B cell (primary cell): ENCODE results near the gene ZNF320. TPM values are rescaled to one million over a fixed set of nuclear protein-coding genes. Genes with fewer than 3 reads are reported as not detected.
A peak's percentile ranks its signal among the peaks of the same experiment; 100 is the strongest.
"Not testable (repeated sequence)": the region's sequence is repeated elsewhere in the genome, so short reads cannot be mapped to it uniquely, and the experiment has no call there.

Experiments
- ATAC-seq: fragments of 200-7000 bp; cut with Tn5 transposase; one replicate; pipeline ENCODE4 v1.10.0; 2021; ENCODE audit warnings: low read depth, mild to moderate bottlenecking, moderate number of reproducible peaks, moderate library complexity
- CTCF ChIA-PET: fragments of 350-600 bp; sonication (Branson Sonifier 250); formaldehyde crosslinking; loops from one replicate; lab custom pipeline; 2021; ENCODE audit warnings: antibody characterized with exemption, inconsistent platforms; lab: Charles Lee
- POLR2A ChIA-PET: fragments of 350-600 bp; sonication (Branson Sonifier 250); formaldehyde crosslinking; loops from one replicate; lab custom pipeline; 2021; ENCODE audit warnings: antibody characterized with exemption; lab: Charles Lee
- DNase-seq: peaks from one replicate; pipeline ENCODE4 v3.0.0; 2013
- H2AFZ ChIP-seq: 2 replicates; pipeline ENCODE4 v1.6.1; 2012; ENCODE audit warnings: mild to moderate bottlenecking, low read depth, low read length; ENCODE audit not compliant: insufficient read depth, poor library complexity, severe bottlenecking
- H3K27ac ChIP-seq, 2 donors: 1 replicate in 1 of 2; 2 replicates in 1 of 2; pipeline ENCODE4 v1.5.1; 2012 to 2013; ENCODE audit warnings: low read length in 2 of 2, mild to moderate bottlenecking in 2 of 2, moderate library complexity in 1 of 2
- H3K27me3 ChIP-seq, 4 experiments: fragments of 200-600 bp in 1 of 4; sonication (generic) in 1 of 4; replicated peaks in 1 of 4; 1 replicate in 2 of 4; 2 replicates in 2 of 4; pipeline versions ENCODE4 v1.6.1 to v1.7.0; 2013 to 2016; ENCODE audit warnings: low read length in 3 of 4, mild to moderate bottlenecking in 2 of 4, mixed read lengths in 1 of 4, moderate library complexity in 1 of 4; ENCODE audit not compliant: insufficient read depth in 4 of 4, control insufficient read depth in 3 of 4; ENCODE audit errors: control extremely low read depth in 1 of 4
- H3K36me3 ChIP-seq, 2 experiments: replicated peaks in 1 of 2; 1 replicate in 1 of 2; 2 replicates in 1 of 2; pipeline versions ENCODE4 v1.6.1 to v1.7.1; 2013; ENCODE audit warnings: low read length in 1 of 2; ENCODE audit not compliant: insufficient read depth in 2 of 2, control insufficient read depth in 1 of 2; ENCODE audit errors: control extremely low read depth in 1 of 2, extremely low read depth in 1 of 2
- H3K4me1 ChIP-seq, 2 donors: fragments of 200-600 bp in 1 of 2; sonication (generic) in 1 of 2; 1 replicate in 1 of 2; 2 replicates in 1 of 2; pipeline versions ENCODE4 v1.5.1 to v1.6.1; 2013 to 2017; ENCODE audit warnings: low read length in 2 of 2; ENCODE audit not compliant: control insufficient read depth in 2 of 2, insufficient read depth in 2 of 2
- H3K4me2 ChIP-seq: replicated peaks from 2 replicates; pipeline ENCODE3; 2012; ENCODE audit warnings: mild to moderate bottlenecking, low read depth, low read length; ENCODE audit not compliant: poor library complexity, severe bottlenecking
- H3K4me3 ChIP-seq, 5 experiments: fragments of 200-600 bp in 1 of 5; sonication (generic) in 1 of 5; 1 replicate in 3 of 5; 2 replicates in 2 of 5; pipeline versions ENCODE4 v1.5.1 to v1.7.0; 2011 to 2016; ENCODE audit warnings: low read length in 4 of 5, mild to moderate bottlenecking in 4 of 5, low read depth in 2 of 5, control low read depth in 1 of 5, moderate library complexity in 1 of 5; ENCODE audit not compliant: insufficient read depth in 1 of 5; ENCODE audit errors: control extremely low read depth in 1 of 5, extremely low read depth in 1 of 5
- H3K79me2 ChIP-seq: fragments of 200-600 bp; sonication (generic); one replicate; pipeline ENCODE4 v1.6.0; 2016; ENCODE audit warnings: low read length; ENCODE audit not compliant: control insufficient read depth, insufficient read depth
- H3K9ac ChIP-seq: fragments of 200-600 bp; sonication (generic); 2 replicates; pipeline ENCODE4 v1.6.1; 2017; ENCODE audit warnings: mild to moderate bottlenecking, low read length, moderate library complexity
- H3K9me3 ChIP-seq, 3 donors: one replicate each; pipeline versions ENCODE4 v1.6.1 to v1.7.1; 2013; ENCODE audit warnings: low read length in 2 of 3; ENCODE audit not compliant: control insufficient read depth in 2 of 3, insufficient read depth in 1 of 3; ENCODE audit errors: control extremely low read depth in 1 of 3
- H4K20me1 ChIP-seq: 2 replicates; pipeline ENCODE4 v1.6.0; 2012; ENCODE audit warnings: mild to moderate bottlenecking, low read length; ENCODE audit not compliant: insufficient read depth, control insufficient read depth, poor library complexity, severe bottlenecking
- H3K27ac Mint-ChIP-seq: one replicate; pipeline ENCODE4 v1.8.0; 2021; ENCODE audit warnings: mixed read lengths
- H3K27me3 Mint-ChIP-seq: one replicate; pipeline ENCODE4 v1.8.0; 2021; ENCODE audit warnings: mixed read lengths
- H3K4me1 Mint-ChIP-seq: one replicate; pipeline ENCODE4 v1.8.0; 2021; ENCODE audit warnings: mixed read lengths
- H3K4me3 Mint-ChIP-seq: one replicate; pipeline ENCODE4 v1.8.0; 2021; ENCODE audit warnings: mixed read lengths
- H3K9me3 Mint-ChIP-seq: one replicate; pipeline ENCODE4 v1.8.0; 2022; ENCODE audit warnings: mixed read lengths; ENCODE audit not compliant: insufficient read depth
- CTCF ChIP-seq: fragments of 200-600 bp; IDR thresholded peaks from one replicate; pipeline ENCODE4 v1.8.0; 2022; ENCODE audit warnings: antibody characterized with exemption, mild to moderate bottlenecking
- EZH2 ChIP-seq: IDR thresholded peaks from 2 replicates; pipeline ENCODE4 v1.6.1; 2012; ENCODE audit warnings: borderline replicate concordance, low read depth, mild to moderate bottlenecking, moderate library complexity, low read length; ENCODE audit not compliant: insufficient read depth, poor library complexity, severe bottlenecking
- WGBS: methylation state at CpG from one replicate; pipeline ENCODE4 v1.1.5; 2013; ENCODE audit warnings: missing lambda C conversion rate; ENCODE audit not compliant: insufficient coverage; 5-methylcytosine and 5-hydroxymethylcytosine counted together
- intact Hi-C: fragments of 100-400 bp; cut with micrococcal nuclease; formaldehyde crosslinking; loops from one replicate; pipeline ENCODE4 v1.10.0; 2022
- polyA plus RNA-seq: library from polyadenylated mRNA; depleted of rRNA; stranded (reverse); fragments of >200 nt; gene quantifications from 2 replicates; pipeline ENCODE4 v1.2.3, GENCODE V29; 2012
- total RNA-seq, 2 donors: library from RNA; stranded (reverse); fragments of 120-200 nt in 1 of 2; gene quantifications; 1 replicate in 1 of 2; 2 replicates in 1 of 2; pipeline versions ENCODE4 v1.2.3 to v1.2.4, GENCODE V29; 2013 to 2022

ZNF320 gene
- total and polyA plus RNA-seq, 2 donors (not counting 1 experiment from before 2014, with no cell fraction given): 14.5 to 33.1 TPM

GRCh38 chr19:52940905-52941304, 43.5 kb upstream of the ZNF320 start:
- H3K9me3 Mint-ChIP-seq, POLR2A ChIA-PET, H3K36me3 ChIP-seq, H4K20me1 ChIP-seq, H3K9ac ChIP-seq, H3K4me3 ChIP-seq, H2AFZ ChIP-seq, H3K27ac ChIP-seq, CTCF ChIA-PET, H3K4me2 ChIP-seq, H3K27me3 Mint-ChIP-seq, DNase-seq, ATAC-seq, H3K27me3 ChIP-seq: not testable (repeated sequence)
- Mint-ChIP-seq H3K27ac (peak overlapping the region; percentile 41), H3K4me3 (peak overlapping the region; percentile 92), H3K4me1 (peaks cover 43% of the 10 kb centered on the region)
- Histone ChIP-seq H3K79me2 (peaks cover 39% of the 10 kb centered on the region), H3K9me3 (peaks cover 0 to 38% (median 0%) of the 10 kb centered on the region in 3 donors), H3K4me1 (peaks cover 9 to 20% of the 10 kb centered on the region in 2 donors)
- intact Hi-C loops: loop anchor here (5.0 to 10.0 kb wide), 2 partner anchors 414 to 424 kb away; partner anchors contain the start of genes ZNF525 and ZNF808
- 93% methylated on average over 5 of the region's 5 CpGs for WGBS

- H3K27me3 ChIP-seq: no peaks in the 10 kb centered on the region
- no peak overlapping the region for H3K4me2 ChIP-seq
- no peaks in the 10 kb centered on the region for H4K20me1 ChIP-seq
- ATAC-seq (no peak), DNase-seq (no peak)
- peaks cover 50% of the 10 kb centered on the region for H3K79me2 ChIP-seq
- ChIA-PET POLR2A (interaction anchor here (0.7 kb wide), 1 partner anchor 813 kb away, joined by 9 read pairs; no protein-coding TSS in a partner anchor), CTCF (no interaction called here)
- peaks cover 9 to 20% of the 10 kb centered on the region in 2 donors for H3K4me1 ChIP-seq
- intact Hi-C loops: no loop called here
- peaks cover 44% of the 10 kb centered on the region for H3K4me1 Mint-ChIP-seq
- no CpG with 5 or more reads among the region's 5 CpGs for WGBS
- no peak overlapping the region for H3K27ac ChIP-seq
- H3K27me3 Mint-ChIP-seq: no peaks in the 10 kb centered on the region
- peaks cover 0 to 33% (median 0%) of the 10 kb centered on the region in 3 donors for H3K9me3 ChIP-seq
- H3K9ac ChIP-seq: no peak overlapping the region
- no peak overlapping the region for H3K27ac Mint-ChIP-seq
- H3K4me3 ChIP-seq: no peak overlapping the region
- H3K36me3 ChIP-seq: peaks cover 0 to 2% of the 10 kb centered on the region in 2 experiments
- H3K9me3 Mint-ChIP-seq: no peaks in the 10 kb centered on the region
- H2AFZ ChIP-seq: no peak overlapping the region
- TF ChIP-seq EZH2: no peak
- no peak for TF ChIP-seq CTCF
- no peak overlapping the region for H3K4me3 Mint-ChIP-seq
Observed at GRCh38 chr19:52938761-52939160, 41.3 kb upstream of the ZNF320 start.
